B cell (primary cell): ENCODE measurements around the gene RBBP8NL.

Experiments
- EZH2 ChIP-seq: IDR thresholded peaks from 2 replicates; pipeline ENCODE4 v1.6.1; 2012; ENCODE audit warnings: borderline replicate concordance, low read depth, mild to moderate bottlenecking, moderate library complexity, low read length; ENCODE audit not compliant: insufficient read depth, poor library complexity, severe bottlenecking
- TF ChIP-seq, protein P1 (sequence below): fragments of 200-600 bp; IDR thresholded peaks from one replicate; pipeline ENCODE4 v1.8.0; 2022; ENCODE audit warnings: antibody characterized with exemption, mild to moderate bottlenecking

DNA sequence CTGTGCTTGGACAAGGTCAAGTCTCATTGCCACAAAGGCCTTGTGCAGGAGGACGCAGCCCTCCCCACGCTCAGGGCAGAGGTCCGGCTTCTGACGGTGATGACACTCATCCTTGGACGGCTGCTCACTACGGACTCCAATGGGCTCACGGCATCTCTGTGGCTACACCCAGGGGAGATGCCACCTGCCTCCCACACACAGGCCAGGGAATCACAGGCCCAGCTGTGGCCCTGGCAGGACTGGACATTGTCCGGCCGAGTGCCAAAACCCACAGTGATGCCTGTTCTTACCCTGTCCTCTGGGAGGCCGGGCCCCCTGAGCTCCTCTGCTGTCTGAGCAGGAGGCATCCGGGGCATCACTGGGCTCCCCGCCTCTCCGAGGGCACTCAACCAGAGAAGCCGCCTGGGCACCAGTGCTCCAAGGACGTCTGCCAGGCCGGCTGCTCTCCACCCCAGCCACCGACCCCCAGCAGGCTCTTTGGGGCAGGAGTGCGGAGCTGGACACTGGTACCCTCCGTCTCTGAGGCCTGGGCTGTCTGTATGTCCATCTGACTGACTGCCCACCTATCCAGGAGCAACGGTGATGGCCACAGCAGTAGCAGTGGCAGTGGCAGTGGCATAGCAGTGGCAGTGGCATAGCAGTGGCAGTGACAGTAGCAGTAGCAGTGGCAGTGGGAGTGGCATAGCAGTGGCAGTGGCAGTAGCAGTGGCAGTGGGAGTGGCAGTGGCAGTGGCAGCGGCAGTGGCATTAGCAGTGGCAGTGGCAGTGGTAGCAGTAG lies 1.9 kb downstream of the RBBP8NL start:
- TF ChIP-seq, protein P1, sequence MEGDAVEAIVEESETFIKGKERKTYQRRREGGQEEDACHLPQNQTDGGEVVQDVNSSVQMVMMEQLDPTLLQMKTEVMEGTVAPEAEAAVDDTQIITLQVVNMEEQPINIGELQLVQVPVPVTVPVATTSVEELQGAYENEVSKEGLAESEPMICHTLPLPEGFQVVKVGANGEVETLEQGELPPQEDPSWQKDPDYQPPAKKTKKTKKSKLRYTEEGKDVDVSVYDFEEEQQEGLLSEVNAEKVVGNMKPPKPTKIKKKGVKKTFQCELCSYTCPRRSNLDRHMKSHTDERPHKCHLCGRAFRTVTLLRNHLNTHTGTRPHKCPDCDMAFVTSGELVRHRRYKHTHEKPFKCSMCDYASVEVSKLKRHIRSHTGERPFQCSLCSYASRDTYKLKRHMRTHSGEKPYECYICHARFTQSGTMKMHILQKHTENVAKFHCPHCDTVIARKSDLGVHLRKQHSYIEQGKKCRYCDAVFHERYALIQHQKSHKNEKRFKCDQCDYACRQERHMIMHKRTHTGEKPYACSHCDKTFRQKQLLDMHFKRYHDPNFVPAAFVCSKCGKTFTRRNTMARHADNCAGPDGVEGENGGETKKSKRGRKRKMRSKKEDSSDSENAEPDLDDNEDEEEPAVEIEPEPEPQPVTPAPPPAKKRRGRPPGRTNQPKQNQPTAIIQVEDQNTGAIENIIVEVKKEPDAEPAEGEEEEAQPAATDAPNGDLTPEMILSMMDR = no peak
- no peak for TF ChIP-seq EZH2
